Left forelimb (tissue), 1 donor: ENCODE results near the gene NKPD1.

Experiments used
- DNase-seq: peaks from one replicate; pipeline ENCODE4 v3.0.0-alpha.2; 2018; ENCODE audit warnings: low spot score

Gene NKPD1

GRCh38 chr19:45172611-45173208, 11.9 kb upstream of the NKPD1 start:
- DNase-seq: no peak

GRCh38 chr19:45172173-45172572, 11.4 kb upstream of the NKPD1 start:
- no peak for DNase-seq

GRCh38 chr19:45171211-45171623, 10.4 kb upstream of the NKPD1 start:
- no peak for DNase-seq

GRCh38 chr19:45170146-45171106, 9.6 kb upstream of the NKPD1 start:
- DNase-seq: no peak

- no peak for DNase-seq
Observed at GRCh38 chr19:45169602-45170001, 8.8 kb upstream of the NKPD1 start.

- DNase-seq: no peak
Observed at GRCh38 chr19:45168767-45169351, 8.1 kb upstream of the NKPD1 start.

GRCh38 chr19:45166723-45167252, 6.0 kb upstream of the NKPD1 start:
- no peak for DNase-seq

GRCh38 chr19:45164577-45165335, 4.0 kb upstream of the NKPD1 start:
- no peak for DNase-seq

GRCh38 chr19:45163751-45164460, 3.1 kb upstream of the NKPD1 start:
- no peak for DNase-seq

- no peak for DNase-seq
Observed at GRCh38 chr19:45163156-45163555, 2.4 kb upstream of the NKPD1 start.

- DNase-seq: no peak
Observed at GRCh38 chr19:45162608-45163143, 1.9 kb upstream of the NKPD1 start.

GRCh38 chr19:45161738-45162607, 1.2 kb upstream of the NKPD1 start:
- DNase-seq: no peak

- no peak for DNase-seq
Observed at GRCh38 chr19:45159971-45160324, 834 bp downstream of the NKPD1 start.

GRCh38 chr19:45159210-45159970, 1.4 kb downstream of the NKPD1 start:
- DNase-seq: no peak

GRCh38 chr19:45158503-45159209, 2.1 kb downstream of the NKPD1 start:
- no peak for DNase-seq

- DNase-seq: no peak
Observed at GRCh38 chr19:45156751-45157150, 4.0 kb downstream of the NKPD1 start.

GRCh38 chr19:45156011-45156630, 4.7 kb downstream of the NKPD1 start:
- no peak for DNase-seq
